ENCODE data around the gene OR2A5. TPM values are rescaled to one million over a fixed set of nuclear protein-coding genes. Genes with fewer than 3 reads are reported as not detected.
A peak's percentile ranks its signal among the peaks of the same experiment; 100 is the strongest.

Gene OR2A5
- total and polyA plus RNA-seq, 12 donors, result not detected

- intact Hi-C loops (cut with DNase I), result no loop called here
- 64 to 82% methylated on average over 5 of the region's 5 CpGs for WGBS, 2 donors
- H3K27me3 ChIP-seq, result no peaks in the 10 kb centered on the region
- H3K4me3 ChIP-seq, result no peak overlapping the region
- H3K36me3 ChIP-seq, result no peaks in the 10 kb centered on the region
- no peak for TF ChIP-seq CTCF (IDR thresholded peaks at IDR 0.05)
- peaks cover 0 to 18% (median 0%) of the 10 kb centered on the region in 11 donors for H3K9me3 ChIP-seq
- H3K4me1 ChIP-seq, result no peaks in the 10 kb centered on the region
- ATAC-seq (no peak), DNase-seq (no peak)
- no peak overlapping the region for H3K27ac ChIP-seq
Measured at GRCh38 chr7:144011458-144012230, 37.1 kb upstream of the OR2A5 start.

- H3K36me3 ChIP-seq, result no peaks in the 10 kb centered on the region
- 58 to 91% methylated on average over 4 of the region's 4 CpGs for WGBS, 2 donors
- no peak overlapping the region for H3K27ac ChIP-seq
- no peak for DNase-seq
- H3K27me3 ChIP-seq, result no peaks in the 10 kb centered on the region
- TF ChIP-seq CTCF (IDR thresholded peaks at IDR 0.05), result no peak
- H3K4me3 ChIP-seq, result no peak overlapping the region
- peaks cover 0 to 21% (median 4%) of the 10 kb centered on the region in 9 donors for H3K4me1 ChIP-seq
- peaks cover 0 to 6% (median 0%) of the 10 kb centered on the region in 11 donors for H3K9me3 ChIP-seq
- ATAC-seq, result no peak
- intact Hi-C loops (cut with DNase I), result no loop called here
Measured at GRCh38 chr7:144018065-144018464, 30.7 kb upstream of the OR2A5 start.

GRCh38 chr7:144019457-144019856 is 29.3 kb upstream of the OR2A5 start:
- no peak overlapping the region for H3K4me3 ChIP-seq
- WGBS, 2 donors, result 27 to 31% methylated on average over 2 of the region's 2 CpGs
- H3K27ac ChIP-seq, result peak overlapping the region in 7 of 10 donors; percentile 0 to 61 (median 39)
- peaks cover 0 to 21% (median 4%) of the 10 kb centered on the region in 9 donors for H3K4me1 ChIP-seq
- no peak for TF ChIP-seq CTCF (IDR thresholded peaks at IDR 0.05)
- DNase-seq (peak in 1 of 2 donors; percentile 16), ATAC-seq (peak; percentile 26 to 93 (median 86))
- peaks cover 0 to 6% (median 0%) of the 10 kb centered on the region in 11 donors for H3K9me3 ChIP-seq
- H3K27me3 ChIP-seq, result no peaks in the 10 kb centered on the region
- intact Hi-C loops (cut with DNase I), result no loop called here
- H3K36me3 ChIP-seq, result no peaks in the 10 kb centered on the region

GRCh38 chr7:144020340-144020739 is 28.4 kb upstream of the OR2A5 start:
- intact Hi-C loops (cut with DNase I), result loop anchor here in 4 of 10 donors (5.0 to 10.0 kb wide), 2 partner anchors 116 to 138 kb away; partner anchors contain the start of gene TCAF1 (in 3 of the 4)
- Histone ChIP-seq H3K4me3 (no peak overlapping the region), H3K9me3 (peaks cover 0 to 5% (median 0%) of the 10 kb centered on the region in 11 donors), H3K36me3 (no peaks in the 10 kb centered on the region), H3K4me1 (peaks cover 0 to 21% (median 4%) of the 10 kb centered on the region in 9 donors), H3K27ac (peak overlapping the region in 5 of 10 donors; percentile 9 to 61 (median 41)), H3K27me3 (no peaks in the 10 kb centered on the region)
- WGBS, 2 donors, result 41 to 62% methylated on average over 3 of the region's 3 CpGs
- DNase-seq (no peak), ATAC-seq (peak in 7 of 8 donors; percentile 49 to 80 (median 66))
- no peak for TF ChIP-seq CTCF (IDR thresholded peaks at IDR 0.05)

All from heart right ventricle (tissue), 16 donors.